HepG2 (cell line): ENCODE results near the gene TRPM1. TPM values are rescaled to one million over a fixed set of nuclear protein-coding genes. Genes with fewer than 3 reads are reported as not detected.

Experiments
- ARHGAP35 ChIP-seq: sonication (generic); formaldehyde crosslinking; IDR thresholded peaks from 2 replicates; pipeline ENCODE4 v1.9.0; 2022; ENCODE audit warnings: mild to moderate bottlenecking, inconsistent platforms, moderate library complexity, missing genetic modification reagents, borderline replicate concordance
- BRD4 ChIP-seq: sonication (generic); formaldehyde crosslinking; IDR thresholded peaks from 2 replicates; pipeline ENCODE4 v1.4.0; 2020; ENCODE audit warnings: missing genetic modification reagents
- FOXO1 ChIP-seq: sonication (generic); formaldehyde crosslinking; IDR thresholded peaks from 2 replicates; pipeline ENCODE4 v1.4.0; 2020; ENCODE audit warnings: missing genetic modification reagents
- KAT8 ChIP-seq: IDR thresholded peaks from 2 replicates; pipeline ENCODE4 v1.6.1; 2016; ENCODE audit warnings: missing genetic modification reagents, missing compliant biosample characterization
- MAZ ChIP-seq, 2 experiments: sonication (generic) in 1 of 2; formaldehyde crosslinking in 1 of 2; IDR thresholded peaks; 2 replicates each; pipeline versions ENCODE4 v1.5.0 to v1.6.1; 2012 to 2020; ENCODE audit warnings: low read depth in 2 of 2, mild to moderate bottlenecking in 2 of 2, borderline replicate concordance in 1 of 2, improper control_type of control experiment in 1 of 2, low read length in 1 of 2, missing genetic modification reagents in 1 of 2, moderate library complexity in 1 of 2
- PCBP2 ChIP-seq: fragments of 200-400 bp; formaldehyde crosslinking; optimal IDR thresholded peaks from 2 replicates; pipeline ENCODE3; 2018; ENCODE audit warnings: low read length, low read depth; ENCODE audit not compliant: poor library complexity, severe bottlenecking
- PHB2 ChIP-seq: fragments of 450-650 bp; IDR thresholded peaks from 2 replicates; pipeline ENCODE4 v1.6.1; 2018; ENCODE audit not compliant: partially characterized antibody
- TEAD3 ChIP-seq: optimal IDR thresholded peaks from 2 replicates; pipeline ENCODE3; 2016; ENCODE audit warnings: borderline replicate concordance
- ZBTB1 ChIP-seq: sonication (generic); formaldehyde crosslinking; IDR thresholded peaks from 2 replicates; pipeline ENCODE4 v1.4.0; 2020; ENCODE audit warnings: missing genetic modification reagents, borderline replicate concordance
- ZFX ChIP-seq: sonication (generic); formaldehyde crosslinking; IDR thresholded peaks from 2 replicates; pipeline ENCODE4 v1.4.0; 2020; ENCODE audit warnings: mild to moderate bottlenecking, low read depth, missing genetic modification reagents, moderate library complexity
- ZFYVE20 ChIP-seq: sonication (generic); formaldehyde crosslinking; IDR thresholded peaks from 2 replicates; pipeline ENCODE4 v1.8.0; 2023; ENCODE audit warnings: low read depth, mild to moderate bottlenecking, moderate library complexity, missing genetic modification reagents, borderline replicate concordance
- ZNF143 ChIP-seq: sonication (generic); formaldehyde crosslinking; IDR thresholded peaks from 2 replicates; pipeline ENCODE4 v1.4.0; 2020; ENCODE audit warnings: missing genetic modification reagents
- ZNF337 ChIP-seq: sonication (generic); formaldehyde crosslinking; IDR thresholded peaks from 2 replicates; pipeline ENCODE4 v1.5.1; 2020; ENCODE audit warnings: missing genetic modification reagents, low read depth, mild to moderate bottlenecking, borderline replicate concordance
- ZNF629 ChIP-seq: sonication (generic); formaldehyde crosslinking; conservative IDR thresholded peaks from 2 replicates; pipeline ENCODE4 v1.5.0; 2020; ENCODE audit warnings: missing genetic modification reagents
- ZNF674 ChIP-seq: sonication (generic); formaldehyde crosslinking; IDR thresholded peaks from 2 replicates; pipeline ENCODE4 v1.5.0; 2020; ENCODE audit warnings: low read depth, mild to moderate bottlenecking, missing genetic modification reagents
- ZNF7 ChIP-seq: IDR thresholded peaks from 2 replicates; pipeline ENCODE4 v1.6.1; 2016; ENCODE audit warnings: missing biosample characterization, missing genetic modification reagents
- ZNF720 ChIP-seq: sonication (generic); formaldehyde crosslinking; IDR thresholded peaks from 2 replicates; pipeline ENCODE4 v1.4.0; 2020; ENCODE audit warnings: missing genetic modification reagents
- polyA plus RNA-seq, 8 experiments: library from polyadenylated mRNA; depleted of rRNA in 3 of 8; stranded (reverse) in 7 of 8; unstranded in 1 of 8; fragments of >200 nt; fragmentation: Illumina TruSeq in 4 of 8; extraction: Trizol in 4 of 8; gene quantifications; 2 replicates each; pipeline versions ENCODE4 v1.2.1 to v1.2.3, GENCODE V29; 2011 to 2016; ENCODE audit warnings: low read depth in 4 of 8, missing spikeins in 1 of 8, mixed read lengths in 1 of 8; ENCODE audit not compliant: insufficient read depth in 1 of 8
- total RNA-seq, 5 experiments: library from RNA; depleted of rRNA; stranded (reverse); fragments of >200 nt; fragmentation: Illumina TruSeq; extraction: Trizol; gene quantifications; 2 replicates each; pipeline ENCODE4 v1.2.3, GENCODE V29; 2016; ENCODE audit warnings: low read depth in 1 of 5
- TF ChIP-seq, protein P1 (sequence below): sonication (generic); formaldehyde crosslinking; IDR thresholded peaks from 2 replicates; pipeline ENCODE4 v1.5.0; 2020; ENCODE audit warnings: mild to moderate bottlenecking, missing genetic modification reagents, borderline replicate concordance
- TF ChIP-seq, protein P2 (sequence below): IDR thresholded peaks from 2 replicates; pipeline ENCODE4 v1.6.1; 2016; ENCODE audit warnings: missing compliant biosample characterization, missing genetic modification reagents, borderline replicate concordance
- TF ChIP-seq, protein P3 (sequence below): sonication (generic); formaldehyde crosslinking; IDR thresholded peaks from 2 replicates; pipeline ENCODE4 v1.8.0; 2023; ENCODE audit warnings: mild to moderate bottlenecking, missing genetic modification reagents

The TRPM1 gene
- total and polyA plus RNA-seq, 2 of the 13 experiments (the other 11 are each of a cell fraction or from before 2014, with no cell fraction given): not detected

DNA sequence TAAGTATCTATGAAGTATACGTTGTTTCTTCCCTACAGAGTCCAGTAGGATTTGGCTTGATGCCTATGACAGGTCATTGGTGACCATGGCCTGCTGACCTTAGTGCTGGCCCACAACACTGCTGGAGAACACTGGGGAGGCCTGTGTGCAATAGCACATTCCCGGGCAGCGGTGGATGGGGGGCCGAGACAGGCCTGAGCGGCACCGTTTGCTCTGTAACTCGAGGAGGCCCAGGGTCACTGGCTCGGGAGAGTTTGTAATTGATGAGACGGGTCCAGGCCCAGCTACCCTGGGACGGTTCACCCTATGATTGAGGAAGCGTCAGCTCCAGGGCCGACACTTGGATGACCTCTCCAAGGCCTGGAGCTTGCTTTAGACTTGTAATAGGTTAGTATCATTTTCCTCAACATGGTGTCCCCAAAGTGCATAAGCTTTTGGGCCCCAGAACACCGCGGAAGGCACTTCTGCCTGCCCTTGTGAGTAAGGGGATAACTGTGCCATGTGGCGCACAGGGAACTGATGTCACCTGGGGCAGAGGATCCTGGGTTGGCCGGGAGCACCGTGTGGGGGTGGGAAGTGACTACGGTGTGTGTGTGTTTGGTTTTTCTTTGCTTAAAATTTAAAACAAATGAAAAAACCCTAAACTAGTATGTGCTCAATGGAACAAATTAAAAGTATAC is 12.0 kb downstream of the TRPM1 start (continued):
- TF ChIP-seq, protein P1, sequence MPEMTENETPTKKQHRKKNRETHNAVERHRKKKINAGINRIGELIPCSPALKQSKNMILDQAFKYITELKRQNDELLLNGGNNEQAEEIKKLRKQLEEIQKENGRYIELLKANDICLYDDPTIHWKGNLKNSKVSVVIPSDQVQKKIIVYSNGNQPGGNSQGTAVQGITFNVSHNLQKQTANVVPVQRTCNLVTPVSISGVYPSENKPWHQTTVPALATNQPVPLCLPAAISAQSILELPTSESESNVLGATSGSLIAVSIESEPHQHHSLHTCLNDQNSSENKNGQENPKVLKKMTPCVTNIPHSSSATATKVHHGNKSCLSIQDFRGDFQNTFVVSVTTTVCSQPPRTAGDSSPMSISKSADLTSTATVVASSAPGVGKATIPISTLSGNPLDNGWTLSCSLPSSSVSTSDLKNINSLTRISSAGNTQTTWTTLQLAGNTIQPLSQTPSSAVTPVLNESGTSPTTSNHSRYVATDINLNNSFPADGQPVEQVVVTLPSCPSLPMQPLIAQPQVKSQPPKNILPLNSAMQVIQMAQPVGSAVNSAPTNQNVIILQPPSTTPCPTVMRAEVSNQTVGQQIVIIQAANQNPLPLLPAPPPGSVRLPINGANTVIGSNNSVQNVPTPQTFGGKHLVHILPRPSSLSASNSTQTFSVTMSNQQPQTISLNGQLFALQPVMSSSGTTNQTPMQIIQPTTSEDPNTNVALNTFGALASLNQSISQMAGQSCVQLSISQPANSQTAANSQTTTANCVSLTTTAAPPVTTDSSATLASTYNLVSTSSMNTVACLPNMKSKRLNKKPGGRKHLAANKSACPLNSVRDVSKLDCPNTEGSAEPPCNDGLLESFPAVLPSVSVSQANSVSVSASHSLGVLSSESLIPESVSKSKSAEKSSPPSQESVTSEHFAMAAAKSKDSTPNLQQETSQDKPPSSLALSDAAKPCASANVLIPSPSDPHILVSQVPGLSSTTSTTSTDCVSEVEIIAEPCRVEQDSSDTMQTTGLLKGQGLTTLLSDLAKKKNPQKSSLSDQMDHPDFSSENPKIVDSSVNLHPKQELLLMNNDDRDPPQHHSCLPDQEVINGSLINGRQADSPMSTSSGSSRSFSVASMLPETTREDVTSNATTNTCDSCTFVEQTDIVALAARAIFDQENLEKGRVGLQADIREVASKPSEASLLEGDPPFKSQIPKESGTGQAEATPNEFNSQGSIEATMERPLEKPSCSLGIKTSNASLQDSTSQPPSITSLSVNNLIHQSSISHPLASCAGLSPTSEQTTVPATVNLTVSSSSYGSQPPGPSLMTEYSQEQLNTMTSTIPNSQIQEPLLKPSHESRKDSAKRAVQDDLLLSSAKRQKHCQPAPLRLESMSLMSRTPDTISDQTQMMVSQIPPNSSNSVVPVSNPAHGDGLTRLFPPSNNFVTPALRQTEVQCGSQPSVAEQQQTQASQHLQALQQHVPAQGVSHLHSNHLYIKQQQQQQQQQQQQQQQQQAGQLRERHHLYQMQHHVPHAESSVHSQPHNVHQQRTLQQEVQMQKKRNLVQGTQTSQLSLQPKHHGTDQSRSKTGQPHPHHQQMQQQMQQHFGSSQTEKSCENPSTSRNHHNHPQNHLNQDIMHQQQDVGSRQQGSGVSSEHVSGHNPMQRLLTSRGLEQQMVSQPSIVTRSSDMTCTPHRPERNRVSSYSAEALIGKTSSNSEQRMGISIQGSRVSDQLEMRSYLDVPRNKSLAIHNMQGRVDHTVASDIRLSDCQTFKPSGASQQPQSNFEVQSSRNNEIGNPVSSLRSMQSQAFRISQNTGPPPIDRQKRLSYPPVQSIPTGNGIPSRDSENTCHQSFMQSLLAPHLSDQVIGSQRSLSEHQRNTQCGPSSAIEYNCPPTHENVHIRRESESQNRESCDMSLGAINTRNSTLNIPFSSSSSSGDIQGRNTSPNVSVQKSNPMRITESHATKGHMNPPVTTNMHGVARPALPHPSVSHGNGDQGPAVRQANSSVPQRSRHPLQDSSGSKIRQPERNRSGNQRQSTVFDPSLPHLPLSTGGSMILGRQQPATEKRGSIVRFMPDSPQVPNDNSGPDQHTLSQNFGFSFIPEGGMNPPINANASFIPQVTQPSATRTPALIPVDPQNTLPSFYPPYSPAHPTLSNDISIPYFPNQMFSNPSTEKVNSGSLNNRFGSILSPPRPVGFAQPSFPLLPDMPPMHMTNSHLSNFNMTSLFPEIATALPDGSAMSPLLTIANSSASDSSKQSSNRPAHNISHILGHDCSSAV (CRISPR knock-in tag): no peak
- TF ChIP-seq PCBP2 (no peak), BRD4 (CRISPR knock-in tag) (no peak; the same call in 1 of the 2 replicates), ZNF674 (CRISPR knock-in tag) (no peak), ZNF337 (no peak), ZNF143 (no peak), ZFX (CRISPR knock-in tag) (peak; percentile 93), TEAD3 (CRISPR knock-in tag) (peak; percentile 90), ZFYVE20 (CRISPR knock-in tag) (no peak), MAZ (IDR thresholded peaks at IDR 0.05; ENCODE audit: borderline replicate concordance, low read depth, low read length) (no peak), MAZ (CRISPR knock-in tag; IDR thresholded peaks at IDR 0.05; ENCODE audit: low read depth) (no peak), ZBTB1 (CRISPR knock-in tag) (no peak), FOXO1 (CRISPR knock-in tag) (peak; percentile 74), ZNF720 (CRISPR knock-in tag) (no peak), KAT8 (CRISPR knock-in tag) (no peak; the same call in 1 of the 2 replicates), ZNF629 (CRISPR knock-in tag) (no peak), ZNF7 (CRISPR knock-in tag) (no peak), PHB2 (no peak), ARHGAP35 (no peak)
- TF ChIP-seq, protein P2, sequence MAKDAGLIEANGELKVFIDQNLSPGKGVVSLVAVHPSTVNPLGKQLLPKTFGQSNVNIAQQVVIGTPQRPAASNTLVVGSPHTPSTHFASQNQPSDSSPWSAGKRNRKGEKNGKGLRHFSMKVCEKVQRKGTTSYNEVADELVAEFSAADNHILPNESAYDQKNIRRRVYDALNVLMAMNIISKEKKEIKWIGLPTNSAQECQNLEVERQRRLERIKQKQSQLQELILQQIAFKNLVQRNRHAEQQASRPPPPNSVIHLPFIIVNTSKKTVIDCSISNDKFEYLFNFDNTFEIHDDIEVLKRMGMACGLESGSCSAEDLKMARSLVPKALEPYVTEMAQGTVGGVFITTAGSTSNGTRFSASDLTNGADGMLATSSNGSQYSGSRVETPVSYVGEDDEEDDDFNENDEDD (CRISPR knock-in tag): peak; percentile 28; the same call in 1 of the 2 replicates
- TF ChIP-seq, protein P3, sequence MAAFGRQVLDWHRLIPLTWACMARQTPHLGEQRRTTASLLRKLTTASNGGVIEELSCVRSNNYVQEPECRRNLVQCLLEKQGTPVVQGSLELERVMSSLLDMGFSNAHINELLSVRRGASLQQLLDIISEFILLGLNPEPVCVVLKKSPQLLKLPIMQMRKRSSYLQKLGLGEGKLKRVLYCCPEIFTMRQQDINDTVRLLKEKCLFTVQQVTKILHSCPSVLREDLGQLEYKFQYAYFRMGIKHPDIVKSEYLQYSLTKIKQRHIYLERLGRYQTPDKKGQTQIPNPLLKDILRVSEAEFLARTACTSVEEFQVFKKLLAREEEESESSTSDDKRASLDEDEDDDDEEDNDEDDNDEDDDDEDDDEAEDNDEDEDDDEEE (CRISPR knock-in tag): no peak
